Activated CD8-positive, alpha-beta T cell treated with anti-CD3 and anti-CD28 coated beads for 36 hours (primary cell): ENCODE data around the gene HNRNPAB. TPM values are rescaled to one million over a fixed set of nuclear protein-coding genes. Genes with fewer than 3 reads are reported as not detected.
"Not testable (repeated sequence)": the region's sequence is repeated elsewhere in the genome, so short reads cannot be mapped to it uniquely, and the experiment has no call there.

Source experiments
- ATAC-seq: fragments of 200-7000 bp; cut with Tn5 transposase; one replicate; pipeline ENCODE4 v1.10.0; 2021; ENCODE audit warnings: mild to moderate bottlenecking, moderate library complexity
- CTCF ChIA-PET: fragments of 350-600 bp; sonication (Branson Sonifier 250); formaldehyde crosslinking; loops from one replicate; lab custom pipeline; 2021; ENCODE audit warnings: antibody characterized with exemption; lab: Charles Lee
- POLR2A ChIA-PET: fragments of 350-600 bp; sonication (Branson Sonifier 250); formaldehyde crosslinking; loops from one replicate; lab custom pipeline; 2021; ENCODE audit warnings: antibody characterized with exemption; lab: Charles Lee
- DNase-seq: peaks from one replicate; pipeline ENCODE4 v3.0.0-alpha.2; 2020
- H3K27ac Mint-ChIP-seq: one replicate; pipeline ENCODE4 v1.8.0; 2021; ENCODE audit warnings: mild to moderate bottlenecking, mixed read lengths
- H3K27me3 Mint-ChIP-seq: one replicate; pipeline ENCODE4 v1.8.0; 2021; ENCODE audit warnings: mixed read lengths
- H3K36me3 Mint-ChIP-seq: one replicate; pipeline ENCODE4 v1.8.0; 2021; ENCODE audit warnings: low read depth, mixed read lengths
- H3K4me1 Mint-ChIP-seq: one replicate; pipeline ENCODE4 v1.8.0; 2021; ENCODE audit warnings: low read depth, mixed read lengths
- H3K4me3 Mint-ChIP-seq: one replicate; pipeline ENCODE4 v1.8.0; 2021; ENCODE audit warnings: mild to moderate bottlenecking, moderate library complexity, mixed read lengths
- H3K9me3 Mint-ChIP-seq: one replicate; pipeline ENCODE4 v1.8.0; 2021; ENCODE audit warnings: mixed read lengths
- CTCF ChIP-seq: fragments of 200-600 bp; IDR thresholded peaks from one replicate; pipeline ENCODE4 v1.8.0; 2022; ENCODE audit warnings: antibody characterized with exemption, mild to moderate bottlenecking
- intact Hi-C: fragments of 100-400 bp; cut with micrococcal nuclease; formaldehyde crosslinking; loops from one replicate; pipeline ENCODE4 v1.10.0; 2022
- total RNA-seq, 2 experiments: library from RNA; stranded (reverse); gene quantifications; one replicate each; pipeline ENCODE4 v1.2.3, GENCODE V29; 2021

HNRNPAB gene
- total RNA-seq, 2 experiments from 2014 or later, result 392 to 399 TPM

GRCh38 chr5:178224403-178224802 is 20.1 kb downstream of the HNRNPAB start:
- DNase-seq (no peak), ATAC-seq (no peak)
- H3K4me1 Mint-ChIP-seq, result peaks cover 38% of the 10 kb centered on the region
- H3K27ac Mint-ChIP-seq, result no peak overlapping the region
- CTCF ChIA-PET, result interaction anchor here (1.0 kb wide), 1 partner anchor 13 kb away, joined by 3 read pairs; no protein-coding TSS in a partner anchor
- intact Hi-C loops, result no loop called here
- H3K9me3 Mint-ChIP-seq, result no peaks in the 10 kb centered on the region
- POLR2A ChIA-PET, result interaction anchor here (21.3 kb wide), 1 partner anchor 12 kb away, joined by 431 read pairs; the partner anchor contains the start of gene HNRNPAB
- no peak for TF ChIP-seq CTCF
- H3K4me3 Mint-ChIP-seq, result no peak overlapping the region
- H3K36me3 Mint-ChIP-seq, result peaks cover 71% of the 10 kb centered on the region
- no peaks in the 10 kb centered on the region for H3K27me3 Mint-ChIP-seq

- Mint-ChIP-seq H3K4me3 (no peak overlapping the region), H3K9me3 (no peaks in the 10 kb centered on the region), H3K4me1 (peaks cover 45% of the 10 kb centered on the region), H3K27me3 (no peaks in the 10 kb centered on the region), H3K27ac (no peak overlapping the region), H3K36me3 (peaks cover 76% of the 10 kb centered on the region)
- no peak for TF ChIP-seq CTCF
- DNase-seq, result no peak
- intact Hi-C loops, result no loop called here
- POLR2A ChIA-PET, result interaction anchor here (1.0 to 21.3 kb wide), 2 partner anchors 10 to 13 kb away, joined by 3 to 431 read pairs; partner anchors contain the start of gene HNRNPAB
- CTCF ChIA-PET, result interaction anchor here (1.0 to 1.1 kb wide), 2 partner anchors 14 to 150 kb away, joined by 3 read pairs; no protein-coding TSS in a partner anchor
- no peak for ATAC-seq
These were observed 20.8 kb downstream of the HNRNPAB start for GRCh38 chr5:178225174-178225573.

- ChIA-PET CTCF (interaction anchor here (1.5 kb wide), 1 partner anchor 8 kb away, joined by 4 read pairs; no protein-coding TSS in a partner anchor), POLR2A (interaction anchor here (21.3 kb wide), 1 partner anchor 15 kb away, joined by 431 read pairs; the partner anchor contains the start of gene HNRNPAB)
- H3K36me3 Mint-ChIP-seq, result peaks cover 74% of the 10 kb centered on the region
- peaks cover 43% of the 10 kb centered on the region for H3K4me1 Mint-ChIP-seq
- TF ChIP-seq CTCF, result no peak
- no peak for DNase-seq
- H3K27ac Mint-ChIP-seq, result peak overlapping the region; percentile 14
- ATAC-seq, result no peak
- no peaks in the 10 kb centered on the region for H3K9me3 Mint-ChIP-seq
- intact Hi-C loops, result no loop called here
- H3K27me3 Mint-ChIP-seq, result no peaks in the 10 kb centered on the region
- no peak overlapping the region for H3K4me3 Mint-ChIP-seq
These were observed 22.9 kb downstream of the HNRNPAB start for GRCh38 chr5:178227138-178227659.

- TF ChIP-seq CTCF, result no peak
- peaks cover 42% of the 10 kb centered on the region for H3K4me1 Mint-ChIP-seq
- ChIA-PET CTCF (interaction anchor here (2.6 kb wide), 1 partner anchor 362 kb away, joined by 5 read pairs; the partner anchor contains the start of gene COL23A1), POLR2A (interaction anchor here (21.3 kb wide), 1 partner anchor 16 kb away, joined by 431 read pairs; the partner anchor contains the start of gene HNRNPAB)
- intact Hi-C loops, result no loop called here
- peaks cover 72% of the 10 kb centered on the region for H3K36me3 Mint-ChIP-seq
- H3K4me3 Mint-ChIP-seq, result no peak overlapping the region
- H3K9me3 Mint-ChIP-seq, result no peaks in the 10 kb centered on the region
- no peak for ATAC-seq
- H3K27me3 Mint-ChIP-seq, result no peaks in the 10 kb centered on the region
- H3K27ac Mint-ChIP-seq, result peak overlapping the region; percentile 14
- DNase-seq, result no peak
These were observed 23.6 kb downstream of the HNRNPAB start for GRCh38 chr5:178227929-178228328.

GRCh38 chr5:178228609-178229008 is 24.3 kb downstream of the HNRNPAB start:
- ChIA-PET CTCF (interaction anchor here (1.1 to 2.6 kb wide), 2 partner anchors 52 to 362 kb away, joined by 3 to 5 read pairs; partner anchors contain the start of gene COL23A1), POLR2A (interaction anchor here (1.0 to 21.3 kb wide), 2 partner anchors 17 to 27 kb away, joined by 4 to 431 read pairs; partner anchors contain the start of gene HNRNPAB)
- intact Hi-C loops, result no loop called here
- Mint-ChIP-seq H3K9me3 (no peaks in the 10 kb centered on the region), H3K4me1 (peaks cover 39% of the 10 kb centered on the region), H3K36me3 (peaks cover 65% of the 10 kb centered on the region), H3K4me3 (no peak overlapping the region), H3K27ac (no peak overlapping the region), H3K27me3 (no peaks in the 10 kb centered on the region)
- TF ChIP-seq CTCF, result no peak
- DNase-seq (no peak), ATAC-seq (no peak)

- H3K27me3 Mint-ChIP-seq, ATAC-seq, DNase-seq, H3K9me3 Mint-ChIP-seq, intact Hi-C loops: not testable (repeated sequence)
- H3K4me1 Mint-ChIP-seq, result peaks cover 41% of the 10 kb centered on the region
- peaks cover 63% of the 10 kb centered on the region for H3K36me3 Mint-ChIP-seq
- peak overlapping the region; percentile 14 for H3K27ac Mint-ChIP-seq
- CTCF ChIA-PET, result interaction anchor here (1.1 to 2.6 kb wide), 2 partner anchors 51 to 361 kb away, joined by 3 to 5 read pairs; partner anchors contain the start of gene COL23A1
- POLR2A ChIA-PET, result interaction anchor here (1.0 to 21.3 kb wide), 2 partner anchors 17 to 28 kb away, joined by 4 to 431 read pairs; partner anchors contain the start of gene HNRNPAB
- H3K4me3 Mint-ChIP-seq, result peak overlapping the region; percentile 20
These were observed 24.8 kb downstream of the HNRNPAB start for GRCh38 chr5:178229111-178229510.
